ENCODE results near the gene PHACTR1.

Gene PHACTR1

GRCh38 chr6:13026557-13026956 is 310.0 kb downstream of the PHACTR1 start:
- DNase-seq (ENCODE audit: low read depth in 2 of 2): no peak

GRCh38 chr6:13027207-13027606 is 310.6 kb downstream of the PHACTR1 start:
- no peak for DNase-seq (ENCODE audit: low read depth in 2 of 2)

- no peak for DNase-seq (ENCODE audit: low read depth in 2 of 2)
These were observed 313.8 kb downstream of the PHACTR1 start for GRCh38 chr6:13030396-13030795.

GRCh38 chr6:13032566-13032965 is 316.0 kb downstream of the PHACTR1 start:
- no peak for DNase-seq (ENCODE audit: low read depth in 2 of 2)

GRCh38 chr6:13033145-13033544 is 316.6 kb downstream of the PHACTR1 start:
- no peak for DNase-seq (ENCODE audit: low read depth in 2 of 2)

- DNase-seq (ENCODE audit: low read depth in 2 of 2): no peak
These were observed 317.7 kb downstream of the PHACTR1 start for GRCh38 chr6:13034316-13034715.

GRCh38 chr6:13035606-13036005 is 319.0 kb downstream of the PHACTR1 start:
- no peak for DNase-seq (ENCODE audit: low read depth in 2 of 2)

GRCh38 chr6:13038315-13038714 is 321.7 kb downstream of the PHACTR1 start:
- no peak for DNase-seq (ENCODE audit: low read depth in 2 of 2)

- no peak for DNase-seq (ENCODE audit: low read depth in 2 of 2)
These were observed 322.2 kb downstream of the PHACTR1 start for GRCh38 chr6:13038741-13039190.

GRCh38 chr6:13044390-13044789 is 327.8 kb downstream of the PHACTR1 start:
- DNase-seq (ENCODE audit: low read depth in 2 of 2): no peak

GRCh38 chr6:13044896-13045295 is 328.3 kb downstream of the PHACTR1 start:
- no peak for DNase-seq (ENCODE audit: low read depth in 2 of 2)

- no peak for DNase-seq (ENCODE audit: low read depth in 2 of 2)
These were observed 329.1 kb downstream of the PHACTR1 start for GRCh38 chr6:13045676-13046075.

- DNase-seq (ENCODE audit: low read depth in 2 of 2): no peak
These were observed 329.5 kb downstream of the PHACTR1 start for GRCh38 chr6:13046084-13046483.

GRCh38 chr6:13048113-13048512 is 331.5 kb downstream of the PHACTR1 start:
- DNase-seq (ENCODE audit: low read depth in 2 of 2): no peak

- no peak for DNase-seq (ENCODE audit: low read depth in 2 of 2)
These were observed 333.2 kb downstream of the PHACTR1 start for GRCh38 chr6:13049666-13050254.

- no peak for DNase-seq (ENCODE audit: low read depth in 2 of 2)
These were observed 336.5 kb downstream of the PHACTR1 start for GRCh38 chr6:13053006-13053461.

GRCh38 chr6:13058051-13058450 is 341.5 kb downstream of the PHACTR1 start:
- no peak for DNase-seq (ENCODE audit: low read depth in 2 of 2)

- DNase-seq (ENCODE audit: low read depth in 2 of 2): no peak
These were observed 342.5 kb downstream of the PHACTR1 start for GRCh38 chr6:13059026-13059425.

GRCh38 chr6:13063300-13063918 is 346.8 kb downstream of the PHACTR1 start:
- no peak for DNase-seq (ENCODE audit: low read depth in 2 of 2)

- DNase-seq (ENCODE audit: low read depth in 2 of 2): no peak
These were observed 349.0 kb downstream of the PHACTR1 start for GRCh38 chr6:13065581-13065980.

GRCh38 chr6:13066050-13066449 is 349.5 kb downstream of the PHACTR1 start:
- DNase-seq (ENCODE audit: low read depth in 2 of 2): no peak

- DNase-seq (ENCODE audit: low read depth in 2 of 2): no peak
These were observed 350.3 kb downstream of the PHACTR1 start for GRCh38 chr6:13066820-13067219.

GRCh38 chr6:13068586-13069210 is 352.1 kb downstream of the PHACTR1 start:
- no peak for DNase-seq (ENCODE audit: low read depth in 2 of 2)

Measured in stimulated activated CD8-positive, alpha-beta memory T cell treated with anti-CD3 and anti-CD28 coated beads, Interleukin-7, amount 100 ng/mL, for 4 hours (primary cell).